WTC11 (cell line): Measurements from ENCODE around the gene DHX57. TPM values are rescaled to one million over a fixed set of nuclear protein-coding genes. Genes with fewer than 3 reads are reported as not detected.

ENCODE experiments used
- ATAC-seq: fragments of 200-7000 bp; cut with Tn5 transposase; 2 replicates; pipeline ENCODE4 v1.10.0; 2021; ENCODE audit warnings: mild to moderate bottlenecking, moderate library complexity
- CTCF ChIA-PET: fragments of 300-600 bp; sonication (Branson Sonifier 250); formaldehyde crosslinking; loops from one replicate; lab custom pipeline; 2021; ENCODE audit warnings: antibody characterized with exemption; lab: Charles Lee
- POLR2A ChIA-PET: fragments of 350-600 bp; sonication (Branson Sonifier 250); formaldehyde crosslinking; loops from one replicate; lab custom pipeline; 2021; ENCODE audit warnings: antibody characterized with exemption; lab: Charles Lee
- DNase-seq: peaks from one replicate; pipeline ENCODE4 v3.0.0; 2021; ENCODE audit warnings: low spot score
- H3K27ac Mint-ChIP-seq: 2 replicates; pipeline ENCODE4 v1.8.0; 2021; ENCODE audit warnings: mixed read lengths
- H3K27me3 Mint-ChIP-seq: 2 replicates; pipeline ENCODE4 v1.8.0; 2021; ENCODE audit warnings: low read depth, mild to moderate bottlenecking, moderate library complexity, mixed read lengths
- H3K36me3 Mint-ChIP-seq: 2 replicates; pipeline ENCODE4 v1.8.0; 2021; ENCODE audit warnings: mixed read lengths
- H3K4me1 Mint-ChIP-seq: 2 replicates; pipeline ENCODE4 v1.8.0; 2022; ENCODE audit warnings: mixed read lengths
- H3K4me3 Mint-ChIP-seq: 2 replicates; pipeline ENCODE4 v1.8.0; 2021; ENCODE audit warnings: mild to moderate bottlenecking, moderate library complexity, mixed read lengths
- H3K9me3 Mint-ChIP-seq: 2 replicates; pipeline ENCODE4 v1.8.0; 2021; ENCODE audit warnings: mixed read lengths
- AFF4 ChIP-seq: sonication (generic); formaldehyde crosslinking; IDR thresholded peaks from 2 replicates; pipeline ENCODE4 v1.8.1; 2023; ENCODE audit warnings: mild to moderate bottlenecking, missing genetic modification reagents, borderline replicate concordance
- AR ChIP-seq: fragments of 250-450 bp; sonication (Bioruptor Pico); IDR thresholded peaks from 2 replicates; pipeline ENCODE4 v1.9.0; 2021; ENCODE audit warnings: mild to moderate bottlenecking
- CREB1 ChIP-seq: sonication (generic); formaldehyde crosslinking; IDR thresholded peaks from 2 replicates; pipeline ENCODE4 v1.8.0; 2023; ENCODE audit warnings: mild to moderate bottlenecking, missing genetic modification reagents
- EMX1 ChIP-seq: fragments of 250-450 bp; sonication (Bioruptor Pico); IDR thresholded peaks from 2 replicates; pipeline ENCODE4 v1.8.0; 2021; ENCODE audit warnings: mild to moderate bottlenecking
- GABPB1 ChIP-seq: sonication (generic); formaldehyde crosslinking; IDR thresholded peaks from 2 replicates; pipeline ENCODE4 v1.8.1; 2023; ENCODE audit warnings: mild to moderate bottlenecking, missing genetic modification reagents
- HMGA2 ChIP-seq: fragments of 250-450 bp; sonication (Bioruptor Pico); IDR thresholded peaks from 2 replicates; pipeline ENCODE4 v1.4.0; 2021; ENCODE audit warnings: mild to moderate bottlenecking, moderate library complexity
- IRF1 ChIP-seq: sonication (generic); formaldehyde crosslinking; IDR thresholded peaks from 2 replicates; pipeline ENCODE4 v1.8.0; 2023; ENCODE audit warnings: missing genetic modification reagents
- JUN ChIP-seq: sonication (generic); formaldehyde crosslinking; IDR thresholded peaks from 2 replicates; pipeline ENCODE4 v1.8.0; 2023; ENCODE audit warnings: mild to moderate bottlenecking, missing genetic modification reagents
- MXD4 ChIP-seq: fragments of 250-450 bp; sonication (Bioruptor Pico); IDR thresholded peaks from 2 replicates; pipeline ENCODE4 v1.8.0; 2021; ENCODE audit warnings: mild to moderate bottlenecking, moderate library complexity, borderline replicate concordance
- MYBL2 ChIP-seq: sonication (generic); formaldehyde crosslinking; IDR thresholded peaks from 2 replicates; pipeline ENCODE4 v1.8.1; 2023; ENCODE audit warnings: mild to moderate bottlenecking, moderate library complexity, missing genetic modification reagents
- NR3C1 ChIP-seq: sonication (generic); formaldehyde crosslinking; conservative IDR thresholded peaks from 2 replicates; pipeline ENCODE4 v1.8.1; 2023; ENCODE audit warnings: low read depth, mild to moderate bottlenecking, missing genetic modification reagents
- PREB ChIP-seq: sonication (generic); formaldehyde crosslinking; IDR thresholded peaks from 2 replicates; pipeline ENCODE4 v1.8.1; 2022; ENCODE audit warnings: mild to moderate bottlenecking, missing genetic modification reagents, moderate library complexity, borderline replicate concordance
- RELA ChIP-seq: sonication (generic); formaldehyde crosslinking; IDR thresholded peaks from 2 replicates; pipeline ENCODE4 v1.8.1; 2022; ENCODE audit warnings: missing genetic modification reagents, mild to moderate bottlenecking, borderline replicate concordance
- RORB ChIP-seq: fragments of 250-450 bp; sonication (Bioruptor Pico); IDR thresholded peaks from 2 replicates; pipeline ENCODE4 v1.9.0; 2021; ENCODE audit warnings: mild to moderate bottlenecking
- TP53 ChIP-seq: sonication (generic); formaldehyde crosslinking; IDR thresholded peaks from 2 replicates; pipeline ENCODE4 v1.8.1; 2023; ENCODE audit warnings: mild to moderate bottlenecking, missing genetic modification reagents
- ZNF423 ChIP-seq: fragments of 250-450 bp; sonication (Bioruptor Pico); IDR thresholded peaks from 2 replicates; pipeline ENCODE4 v2.1.2; 2022; ENCODE audit warnings: mild to moderate bottlenecking, moderate library complexity
- ZNF671 ChIP-seq: fragments of 250-450 bp; sonication (Bioruptor Pico); IDR thresholded peaks from 2 replicates; pipeline ENCODE4 v1.8.0; 2021; ENCODE audit warnings: mild to moderate bottlenecking
- total RNA-seq: library from RNA; stranded (reverse); gene quantifications from 3 replicates; pipeline ENCODE4 v1.2.3, GENCODE V29; 2021
- TF ChIP-seq, protein P1 (sequence below): fragments of 200-600 bp; IDR thresholded peaks from 2 replicates; pipeline ENCODE4 v1.8.0; 2022; ENCODE audit warnings: antibody characterized with exemption
- TF ChIP-seq, protein P2 (sequence below): sonication (generic); formaldehyde crosslinking; IDR thresholded peaks from 2 replicates; pipeline ENCODE4 v1.8.1; 2023; ENCODE audit warnings: mild to moderate bottlenecking, missing genetic modification reagents, moderate library complexity
- TF ChIP-seq, protein P3 (sequence below): sonication (generic); formaldehyde crosslinking; IDR thresholded peaks from 2 replicates; pipeline ENCODE4 v1.8.1; 2022; ENCODE audit warnings: missing genetic modification reagents, borderline replicate concordance
- TF ChIP-seq, protein P4 (sequence below): sonication (generic); formaldehyde crosslinking; IDR thresholded peaks from 2 replicates; pipeline ENCODE4 v1.8.0; 2022; ENCODE audit warnings: mild to moderate bottlenecking, missing genetic modification reagents

DHX57 gene
- total RNA-seq, 1 experiment from 2014 or later = 30.3 TPM

DNA sequence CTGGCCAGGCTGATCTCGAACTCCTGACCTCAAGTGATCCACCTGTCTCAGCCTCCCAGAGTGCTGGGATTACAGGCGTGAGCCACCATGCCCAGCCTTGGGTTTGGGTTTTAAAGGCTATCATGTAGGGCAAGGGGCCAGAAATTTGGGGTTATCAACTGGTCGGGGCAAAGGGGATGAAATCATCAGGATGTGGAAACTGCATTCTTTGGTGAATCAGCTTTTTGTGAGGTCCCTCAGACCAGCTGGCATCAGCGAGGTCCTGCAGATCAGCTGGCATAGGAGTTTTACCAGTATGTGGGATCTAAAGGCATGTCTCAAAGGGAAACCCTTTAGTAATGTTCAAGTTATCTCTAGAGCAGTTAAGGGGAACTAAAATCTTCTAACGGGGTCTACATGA, 104.1 kb downstream of the DHX57 start:
- no peak for ATAC-seq
- Mint-ChIP-seq H3K4me1 (no peaks in the 10 kb centered on the region), H3K27me3 (peaks cover 14% of the 10 kb centered on the region), H3K36me3 (no peaks in the 10 kb centered on the region), H3K4me3 (no peak overlapping the region), H3K9me3 (peaks cover 3% of the 10 kb centered on the region; the same call in 1 of the 2 replicates), H3K27ac (no peak overlapping the region)
- ChIA-PET POLR2A (interaction anchor here (0.7 kb wide), 2 partner anchors 41 to 341 kb away, joined by 3 to 10 read pairs; no protein-coding TSS in a partner anchor), CTCF (no interaction called here)
- no peak for DNase-seq
- no peak for TF ChIP-seq AFF4 (CRISPR knock-in tag)
- TF ChIP-seq RORB (CRISPR knock-in tag) = no peak
- no peak for TF ChIP-seq TP53
- no peak for TF ChIP-seq ZNF671
- TF ChIP-seq, protein P1, sequence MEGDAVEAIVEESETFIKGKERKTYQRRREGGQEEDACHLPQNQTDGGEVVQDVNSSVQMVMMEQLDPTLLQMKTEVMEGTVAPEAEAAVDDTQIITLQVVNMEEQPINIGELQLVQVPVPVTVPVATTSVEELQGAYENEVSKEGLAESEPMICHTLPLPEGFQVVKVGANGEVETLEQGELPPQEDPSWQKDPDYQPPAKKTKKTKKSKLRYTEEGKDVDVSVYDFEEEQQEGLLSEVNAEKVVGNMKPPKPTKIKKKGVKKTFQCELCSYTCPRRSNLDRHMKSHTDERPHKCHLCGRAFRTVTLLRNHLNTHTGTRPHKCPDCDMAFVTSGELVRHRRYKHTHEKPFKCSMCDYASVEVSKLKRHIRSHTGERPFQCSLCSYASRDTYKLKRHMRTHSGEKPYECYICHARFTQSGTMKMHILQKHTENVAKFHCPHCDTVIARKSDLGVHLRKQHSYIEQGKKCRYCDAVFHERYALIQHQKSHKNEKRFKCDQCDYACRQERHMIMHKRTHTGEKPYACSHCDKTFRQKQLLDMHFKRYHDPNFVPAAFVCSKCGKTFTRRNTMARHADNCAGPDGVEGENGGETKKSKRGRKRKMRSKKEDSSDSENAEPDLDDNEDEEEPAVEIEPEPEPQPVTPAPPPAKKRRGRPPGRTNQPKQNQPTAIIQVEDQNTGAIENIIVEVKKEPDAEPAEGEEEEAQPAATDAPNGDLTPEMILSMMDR = no peak
- TF ChIP-seq IRF1 (CRISPR knock-in tag) = no peak
- TF ChIP-seq, protein P2, sequence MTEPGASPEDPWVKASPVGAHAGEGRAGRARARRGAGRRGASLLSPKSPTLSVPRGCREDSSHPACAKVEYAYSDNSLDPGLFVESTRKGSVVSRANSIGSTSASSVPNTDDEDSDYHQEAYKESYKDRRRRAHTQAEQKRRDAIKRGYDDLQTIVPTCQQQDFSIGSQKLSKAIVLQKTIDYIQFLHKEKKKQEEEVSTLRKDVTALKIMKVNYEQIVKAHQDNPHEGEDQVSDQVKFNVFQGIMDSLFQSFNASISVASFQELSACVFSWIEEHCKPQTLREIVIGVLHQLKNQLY (CRISPR knock-in tag) = no peak
- no peak for TF ChIP-seq HMGA2 (CRISPR knock-in tag)
- TF ChIP-seq, protein P3, sequence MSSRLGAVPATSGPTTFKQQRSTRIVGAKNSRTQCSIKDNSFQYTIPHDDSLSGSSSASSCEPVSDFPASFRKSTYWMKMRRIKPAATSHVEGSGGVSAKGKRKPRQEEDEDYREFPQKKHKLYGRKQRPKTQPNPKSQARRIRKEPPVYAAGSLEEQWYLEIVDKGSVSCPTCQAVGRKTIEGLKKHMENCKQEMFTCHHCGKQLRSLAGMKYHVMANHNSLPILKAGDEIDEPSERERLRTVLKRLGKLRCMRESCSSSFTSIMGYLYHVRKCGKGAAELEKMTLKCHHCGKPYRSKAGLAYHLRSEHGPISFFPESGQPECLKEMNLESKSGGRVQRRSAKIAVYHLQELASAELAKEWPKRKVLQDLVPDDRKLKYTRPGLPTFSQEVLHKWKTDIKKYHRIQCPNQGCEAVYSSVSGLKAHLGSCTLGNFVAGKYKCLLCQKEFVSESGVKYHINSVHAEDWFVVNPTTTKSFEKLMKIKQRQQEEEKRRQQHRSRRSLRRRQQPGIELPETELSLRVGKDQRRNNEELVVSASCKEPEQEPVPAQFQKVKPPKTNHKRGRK (CRISPR knock-in tag) = no peak
- no peak for TF ChIP-seq RELA
- TF ChIP-seq AR (CRISPR knock-in tag) = no peak
- no peak for TF ChIP-seq CREB1 (CRISPR knock-in tag)
- no peak for TF ChIP-seq NR3C1 (CRISPR knock-in tag)

GRCh38 chr2:38765551-38765950, 110.2 kb downstream of the DHX57 start:
- no peak for ATAC-seq

More at GRCh38 chr2:38765551-38765950, 110.2 kb downstream of the DHX57 start:
- Mint-ChIP-seq H3K4me1 (no peaks in the 10 kb centered on the region), H3K36me3 (no peaks in the 10 kb centered on the region), H3K4me3 (no peak overlapping the region), H3K27ac (no peak overlapping the region), H3K9me3 (no peaks in the 10 kb centered on the region), H3K27me3 (no peaks in the 10 kb centered on the region)
- TF ChIP-seq MYBL2 (no peak), PREB (CRISPR knock-in tag) (no peak), JUN (CRISPR knock-in tag) (no peak), EMX1 (CRISPR knock-in tag) (no peak), MXD4 (CRISPR knock-in tag) (no peak), NR3C1 (CRISPR knock-in tag) (no peak), ZNF423 (no peak), GABPB1 (CRISPR knock-in tag) (no peak)
- TF ChIP-seq, protein P4, sequence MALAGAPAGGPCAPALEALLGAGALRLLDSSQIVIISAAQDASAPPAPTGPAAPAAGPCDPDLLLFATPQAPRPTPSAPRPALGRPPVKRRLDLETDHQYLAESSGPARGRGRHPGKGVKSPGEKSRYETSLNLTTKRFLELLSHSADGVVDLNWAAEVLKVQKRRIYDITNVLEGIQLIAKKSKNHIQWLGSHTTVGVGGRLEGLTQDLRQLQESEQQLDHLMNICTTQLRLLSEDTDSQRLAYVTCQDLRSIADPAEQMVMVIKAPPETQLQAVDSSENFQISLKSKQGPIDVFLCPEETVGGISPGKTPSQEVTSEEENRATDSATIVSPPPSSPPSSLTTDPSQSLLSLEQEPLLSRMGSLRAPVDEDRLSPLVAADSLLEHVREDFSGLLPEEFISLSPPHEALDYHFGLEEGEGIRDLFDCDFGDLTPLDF (CRISPR knock-in tag) = no peak
- ChIA-PET CTCF (no interaction called here), POLR2A (no interaction called here)
- no peak for DNase-seq
